Ureter (tissue), 1 donor: ENCODE data around the gene UMPS. TPM values are rescaled to one million over a fixed set of nuclear protein-coding genes. Genes with fewer than 3 reads are reported as not detected.

Source experiments
- DNase-seq: peaks from one replicate; pipeline ENCODE4 v3.0.0-alpha.2; 2020; ENCODE audit warnings: low spot score
- total RNA-seq: library from RNA; stranded (reverse); gene quantifications from one replicate; pipeline ENCODE4 v1.2.4, GENCODE V29; 2023
- donor health status: DM: yes; HTN: yes; CAD: no.

UMPS gene
- total RNA-seq: 33.6 TPM

GRCh38 chr3:124730129-124730940, at the start of gene UMPS:
UMPS (plus strand) TSS chr3:124730452; CDS start chr3:124730472, 20 bp downstream.
- DNase-seq: peak; percentile 92

- no peak for DNase-seq
Measured at GRCh38 chr3:124680521-124680920, 49.7 kb upstream of the UMPS start.

GRCh38 chr3:124682263-124682662, 48.0 kb upstream of the UMPS start:
- DNase-seq: no peak

- no peak for DNase-seq
Measured at GRCh38 chr3:124684459-124684858, 45.8 kb upstream of the UMPS start.

GRCh38 chr3:124685067-124685466, 45.2 kb upstream of the UMPS start:
- DNase-seq: no peak

- DNase-seq: no peak
Measured at GRCh38 chr3:124685481-124685880, 44.8 kb upstream of the UMPS start.

- DNase-seq: no peak
Measured at GRCh38 chr3:124686028-124686670, 44.1 kb upstream of the UMPS start.

GRCh38 chr3:124688581-124689454, 41.4 kb upstream of the UMPS start:
- peak; percentile 86 for DNase-seq

GRCh38 chr3:124691599-124691998, 38.7 kb upstream of the UMPS start:
- no peak for DNase-seq

- DNase-seq: no peak
Measured at GRCh38 chr3:124694486-124694885, 35.8 kb upstream of the UMPS start.

- no peak for DNase-seq
Measured at GRCh38 chr3:124695369-124695768, 34.9 kb upstream of the UMPS start.

GRCh38 chr3:124696006-124696405, 34.2 kb upstream of the UMPS start:
- DNase-seq: no peak

GRCh38 chr3:124697302-124697701, 33.0 kb upstream of the UMPS start:
- DNase-seq: no peak

- DNase-seq: no peak
Measured at GRCh38 chr3:124698030-124698770, 32.1 kb upstream of the UMPS start.

GRCh38 chr3:124699051-124699450, 31.2 kb upstream of the UMPS start:
- DNase-seq: no peak

- DNase-seq: no peak
Measured at GRCh38 chr3:124699686-124700396, 30.4 kb upstream of the UMPS start.

- no peak for DNase-seq
Measured at GRCh38 chr3:124700880-124701684, 29.2 kb upstream of the UMPS start.

GRCh38 chr3:124701687-124702086, 28.6 kb upstream of the UMPS start:
- DNase-seq: no peak

- DNase-seq: no peak
Measured at GRCh38 chr3:124702950-124703349, 27.3 kb upstream of the UMPS start.

- DNase-seq: no peak
Measured at GRCh38 chr3:124705552-124705951, 24.7 kb upstream of the UMPS start.
